ENCODE measurements around the gene DNAJB7. TPM values are rescaled to one million over a fixed set of nuclear protein-coding genes. Genes with fewer than 3 reads are reported as not detected.

DNAJB7 gene
- total RNA-seq, 1 experiment from 2014 or later = not detected

DNA sequence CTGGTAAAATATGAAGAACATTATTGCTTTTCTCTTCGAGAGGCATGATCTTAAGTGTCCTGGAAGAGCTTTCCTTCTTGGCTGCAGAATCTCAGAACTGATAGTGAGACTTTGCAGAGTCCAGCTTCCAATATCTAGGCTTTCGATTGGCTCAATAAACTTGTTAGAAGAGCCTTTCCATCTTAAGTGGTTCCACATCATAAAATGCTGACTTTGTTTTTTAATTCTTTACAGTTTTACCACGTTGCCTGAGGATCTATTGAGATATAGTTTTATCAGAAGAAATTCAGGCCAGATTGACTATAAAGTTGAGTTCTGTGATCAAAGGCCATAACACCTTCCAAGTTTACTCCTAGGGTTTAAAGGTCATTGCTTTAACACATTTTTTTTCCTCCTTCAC is 15.6 kb upstream of the DNAJB7 start:
- H3K9me3 Mint-ChIP-seq = no peaks in the 10 kb centered on the region
- Histone ChIP-seq H4K91ac (ENCODE audit: insufficient read length, low read depth, low read length) (no peak overlapping the region), H2BK20ac (ENCODE audit: low read depth, low read length, poor library complexity, severe bottlenecking) (no peak overlapping the region), H2BK15ac (ENCODE audit: low read depth, low read length) (no peak overlapping the region), H3K9ac (ENCODE audit: extremely low read depth, insufficient read length, low read length) (no peak overlapping the region), H2BK5ac (ENCODE audit: insufficient read length, low read length) (no peak overlapping the region), H3K4ac (ENCODE audit: low read depth, low read length) (no peak overlapping the region), H3K56ac (ENCODE audit: insufficient read length, low read depth, low read length) (no peak overlapping the region), H3K9me3 (ENCODE audit: control insufficient read depth, low read depth, low read length) (no peaks in the 10 kb centered on the region), H2AK5ac (ENCODE audit: insufficient read length, low read length) (no peak overlapping the region), H2BK120ac (ENCODE audit: low read depth, low read length, poor library complexity, severe bottlenecking) (no peak overlapping the region), H3K23me2 (ENCODE audit: insufficient read length, low read depth, low read length, poor library complexity, severe bottlenecking) (no peaks in the 10 kb centered on the region), H3K27ac (ENCODE audit: insufficient read length, low read depth, low read length) (no peak overlapping the region), H2BK12ac (ENCODE audit: insufficient read length, low read depth, low read length) (no peak overlapping the region), H3K79me2 (ENCODE audit: insufficient read depth, low read length) (no peaks in the 10 kb centered on the region), H4K20me1 (ENCODE audit: control insufficient read depth, insufficient read depth, insufficient read length) (no peaks in the 10 kb centered on the region), H4K8ac (replicated peaks; ENCODE audit: insufficient read length, low read depth, low read length) (no peak overlapping the region), H3K27me3 (ENCODE audit: insufficient read depth, low read length) (no peaks in the 10 kb centered on the region), H2AFZ (ENCODE audit: low read length) (no peak overlapping the region), H3K23ac (ENCODE audit: insufficient read length, low read depth, low read length) (no peak overlapping the region), H3K18ac (ENCODE audit: insufficient read length, low read depth, low read length) (no peak overlapping the region), H3K4me2 (ENCODE audit: insufficient read depth, insufficient read length, low read length) (no peak overlapping the region), H3T11ph (ENCODE audit: low read length) (no peak overlapping the region), H3K79me1 (ENCODE audit: insufficient read depth, low read depth, low read length, poor library complexity, severe bottlenecking) (no peaks in the 10 kb centered on the region), H3K4me1 (ENCODE audit: insufficient read depth, low read length) (no peaks in the 10 kb centered on the region), H4K5ac (ENCODE audit: insufficient read length, low read depth, low read length) (no peak overlapping the region), H3K14ac (ENCODE audit: insufficient read depth, low read length) (no peak overlapping the region)
- no peaks in the 10 kb centered on the region for H3K27me3 Mint-ChIP-seq (ENCODE audit: low read depth)
- WGBS (ENCODE audit: extremely low coverage, insufficient read length, low lambda C conversion rate) = no CpG with 5 or more reads among the region's 3 CpGs
- no peaks in the 10 kb centered on the region for H3K4me1 Mint-ChIP-seq
- peaks cover 3 to 7% (median 7%) of the 10 kb centered on the region in 3 experiments; a peak in 5 of 7 replicates for H3K36me3 Mint-ChIP-seq (ENCODE audit: insufficient read depth in 1 of 3, low read depth in 3 of 3)
- TF ChIP-seq, protein P1, sequence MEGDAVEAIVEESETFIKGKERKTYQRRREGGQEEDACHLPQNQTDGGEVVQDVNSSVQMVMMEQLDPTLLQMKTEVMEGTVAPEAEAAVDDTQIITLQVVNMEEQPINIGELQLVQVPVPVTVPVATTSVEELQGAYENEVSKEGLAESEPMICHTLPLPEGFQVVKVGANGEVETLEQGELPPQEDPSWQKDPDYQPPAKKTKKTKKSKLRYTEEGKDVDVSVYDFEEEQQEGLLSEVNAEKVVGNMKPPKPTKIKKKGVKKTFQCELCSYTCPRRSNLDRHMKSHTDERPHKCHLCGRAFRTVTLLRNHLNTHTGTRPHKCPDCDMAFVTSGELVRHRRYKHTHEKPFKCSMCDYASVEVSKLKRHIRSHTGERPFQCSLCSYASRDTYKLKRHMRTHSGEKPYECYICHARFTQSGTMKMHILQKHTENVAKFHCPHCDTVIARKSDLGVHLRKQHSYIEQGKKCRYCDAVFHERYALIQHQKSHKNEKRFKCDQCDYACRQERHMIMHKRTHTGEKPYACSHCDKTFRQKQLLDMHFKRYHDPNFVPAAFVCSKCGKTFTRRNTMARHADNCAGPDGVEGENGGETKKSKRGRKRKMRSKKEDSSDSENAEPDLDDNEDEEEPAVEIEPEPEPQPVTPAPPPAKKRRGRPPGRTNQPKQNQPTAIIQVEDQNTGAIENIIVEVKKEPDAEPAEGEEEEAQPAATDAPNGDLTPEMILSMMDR (conservative IDR thresholded peaks at IDR 0.05) = no peak
- no peak for DNase-seq
- no peak overlapping the region for H3K4me3 Mint-ChIP-seq
- no peak overlapping the region; a peak in 1 of 7 replicates for H3K27ac Mint-ChIP-seq
